Measurements from ENCODE around the gene CACNG4.

Gene CACNG4

GRCh38 chr17:66944351-66945146, 20.0 kb upstream of the CACNG4 start:
- no peak for DNase-seq

DNA sequence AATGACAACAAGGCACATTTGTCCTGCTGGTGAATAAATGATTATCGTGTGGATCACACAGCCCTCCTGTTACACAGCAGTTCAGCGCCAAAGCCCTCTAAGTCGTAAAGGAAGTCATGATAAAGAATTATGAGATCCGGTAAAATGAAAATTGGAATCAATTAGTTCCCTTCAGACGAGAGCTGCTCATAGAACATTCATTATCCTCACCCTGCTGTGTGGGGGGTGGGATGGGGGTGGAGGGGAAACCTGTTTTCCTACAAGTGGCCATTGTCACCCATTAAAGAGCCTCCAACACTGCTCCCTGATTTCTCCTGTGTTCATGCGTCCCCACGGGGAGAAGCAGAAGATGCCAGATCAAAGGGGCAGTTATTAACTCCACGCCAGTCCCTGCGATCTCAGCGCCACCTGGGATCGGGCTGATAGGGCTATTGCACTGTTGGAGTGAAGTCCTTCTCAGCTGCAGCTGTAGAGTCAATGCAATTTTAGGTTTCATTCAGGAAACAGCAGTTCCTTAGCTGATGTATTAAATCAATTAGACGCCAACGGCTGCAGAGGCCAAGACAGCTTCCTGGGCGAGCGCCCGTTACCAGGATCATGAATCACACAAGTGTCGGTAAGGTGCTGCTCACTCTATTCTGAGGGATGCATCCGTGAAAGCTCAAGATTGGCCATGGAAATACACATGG, 19.2 kb upstream of the CACNG4 start:
- DNase-seq = no peak

- no peak for DNase-seq
Measured at GRCh38 chr17:66946251-66946650, 18.3 kb upstream of the CACNG4 start.

DNA sequence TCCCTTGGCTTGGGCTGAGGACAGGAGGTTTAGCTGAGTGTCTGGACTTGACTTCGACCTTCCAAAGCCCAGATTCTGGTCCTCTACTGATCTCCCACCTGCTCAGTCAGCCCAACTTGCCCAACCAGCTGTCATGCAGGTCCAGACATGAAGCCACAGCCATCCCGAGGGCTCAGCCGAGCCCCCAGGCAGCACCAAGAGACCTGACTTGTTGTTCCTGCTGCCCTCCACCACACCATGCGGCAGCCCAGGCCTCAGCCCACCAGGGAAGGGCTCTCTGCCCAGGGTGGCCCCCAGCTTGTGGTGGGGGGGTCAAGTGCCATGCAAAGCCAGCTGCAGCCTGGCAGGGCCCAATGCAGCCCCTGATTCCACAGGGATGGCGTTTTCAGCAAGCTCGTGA, 17.2 kb upstream of the CACNG4 start:
- DNase-seq = no peak

DNA sequence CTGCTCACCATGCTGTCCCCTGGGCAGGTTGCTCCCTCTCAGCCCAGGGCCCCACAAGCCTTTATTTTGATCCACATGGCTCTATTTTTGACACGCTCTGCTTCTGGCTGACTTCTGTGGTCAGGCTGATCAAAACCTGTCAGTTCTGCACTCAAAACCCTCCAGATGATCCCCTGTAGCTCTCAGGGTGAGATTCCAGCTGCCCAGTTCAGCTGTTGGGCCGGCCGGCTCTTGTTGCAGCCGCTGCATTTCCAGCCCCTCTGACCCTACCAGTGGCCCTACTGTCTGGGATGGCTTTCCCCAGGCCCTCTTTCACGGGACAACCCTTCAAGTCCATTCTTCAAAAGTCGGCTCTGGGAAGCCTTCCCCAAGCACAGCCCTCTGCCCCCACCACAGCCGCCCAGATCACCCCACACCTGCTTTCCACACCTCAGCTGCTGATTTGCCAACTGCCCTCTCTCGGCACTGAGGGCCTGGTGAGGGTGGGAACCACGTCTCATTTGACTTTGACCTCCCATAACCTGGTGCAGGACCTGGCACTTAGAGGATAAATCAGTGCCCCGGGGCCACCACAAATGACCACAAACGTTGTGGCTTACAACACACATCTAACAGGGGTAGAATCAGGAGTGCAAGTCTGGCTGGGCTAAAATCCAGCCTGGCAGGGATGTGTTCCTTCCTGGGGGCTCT, 16.3 kb upstream of the CACNG4 start:
- no peak for DNase-seq

GRCh38 chr17:66949501-66949900, 15.0 kb upstream of the CACNG4 start:
- no peak for DNase-seq

DNA sequence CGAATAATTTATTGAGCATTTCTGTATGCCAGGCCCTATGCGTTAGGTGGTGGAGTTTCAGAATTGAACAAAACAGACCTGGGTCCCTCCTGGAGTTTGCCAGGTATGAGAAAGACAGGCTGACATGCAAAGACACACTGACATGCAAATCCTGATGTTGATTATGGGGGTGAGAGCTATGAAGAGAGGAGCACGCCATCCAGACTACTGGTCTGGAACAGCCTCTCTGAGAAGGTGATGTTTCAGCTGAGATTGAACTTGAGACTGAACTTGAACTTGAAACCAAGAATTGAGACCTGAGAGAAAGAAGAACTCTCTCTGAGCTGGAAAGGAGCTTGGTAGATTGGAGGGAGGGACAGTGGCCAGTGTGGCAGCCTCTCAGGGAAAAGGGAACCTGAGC, 14.2 kb upstream of the CACNG4 start:
- no peak for DNase-seq

DNA sequence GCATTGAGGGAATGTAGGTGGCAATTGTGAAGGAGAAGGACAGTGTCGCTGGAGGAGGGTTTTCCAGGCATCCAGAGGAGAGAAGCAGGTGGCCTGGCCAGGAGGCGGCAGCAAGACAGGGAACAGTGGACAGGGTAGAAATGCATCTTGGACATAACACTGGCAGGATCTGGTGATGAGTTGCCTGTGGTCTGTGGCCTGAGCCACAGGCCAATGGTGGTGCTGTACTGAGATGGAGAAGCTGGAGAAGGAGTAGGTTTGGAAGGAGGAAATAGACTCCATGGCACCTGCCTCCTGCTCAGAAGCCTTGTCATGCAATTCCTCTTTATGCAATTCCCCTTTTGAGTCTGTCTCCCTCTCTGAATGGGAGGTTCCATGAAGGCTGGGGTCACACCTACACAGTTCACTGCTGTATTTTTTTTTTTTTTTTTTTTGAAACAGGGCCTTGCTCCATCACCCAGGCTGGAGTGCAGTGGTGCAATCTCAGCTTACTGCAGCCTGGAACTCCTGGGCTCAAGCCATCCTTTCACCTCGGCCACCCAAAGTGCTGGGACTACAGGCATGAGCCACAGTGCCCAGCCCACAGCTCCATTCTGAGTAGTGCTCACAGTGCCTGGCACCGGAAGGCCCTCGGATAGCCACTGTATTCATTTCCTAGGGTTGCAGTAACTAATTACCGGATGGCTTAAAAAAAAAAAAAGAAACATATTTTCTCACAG, 13.5 kb upstream of the CACNG4 start:
- no peak for DNase-seq

DNA sequence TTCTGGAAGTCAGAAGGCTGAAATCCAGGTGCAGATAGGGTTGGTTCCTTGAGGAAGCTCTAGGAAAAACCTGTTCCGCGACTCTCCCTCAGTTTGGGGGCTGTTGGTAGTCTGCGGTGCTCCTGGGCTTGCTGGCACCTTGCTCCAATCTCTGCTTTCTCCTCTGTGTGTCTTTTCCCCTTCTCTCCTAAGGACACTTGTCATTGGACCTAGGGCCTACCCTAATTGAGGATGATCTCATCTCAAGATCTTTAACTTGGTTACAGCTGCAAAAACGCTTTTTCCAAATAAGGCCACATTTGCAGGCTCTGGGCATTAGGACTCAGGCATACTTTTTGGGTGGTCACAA, 12.9 kb upstream of the CACNG4 start:
- no peak for DNase-seq

- peak; percentile 59 for DNase-seq
Measured at GRCh38 chr17:66952031-66952524, 12.4 kb upstream of the CACNG4 start.

GRCh38 chr17:66952681-66953629, 11.6 kb upstream of the CACNG4 start:
- DNase-seq = no peak

DNA sequence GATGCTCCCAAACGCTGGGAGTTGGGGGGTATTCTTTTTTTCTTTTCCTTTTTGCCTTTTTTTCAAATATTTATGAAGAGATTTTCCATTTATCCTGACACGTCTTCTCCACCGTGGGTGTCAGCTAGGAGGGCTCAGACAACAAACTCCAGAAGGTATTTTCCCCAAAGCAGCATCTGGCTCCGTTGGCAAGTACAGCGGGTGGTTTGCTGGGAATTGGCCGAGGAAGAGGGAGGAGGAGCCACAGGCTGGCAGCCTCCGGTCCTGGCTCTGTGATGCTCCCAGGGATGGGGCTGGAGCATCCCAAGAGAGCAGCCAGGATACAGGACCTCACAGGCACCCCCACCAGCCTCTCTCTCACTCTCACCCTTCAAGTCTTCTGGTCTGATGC, 10.9 kb upstream of the CACNG4 start:
- no peak for DNase-seq

- no peak for DNase-seq
Measured at GRCh38 chr17:66954632-66955031, 9.9 kb upstream of the CACNG4 start.

DNA sequence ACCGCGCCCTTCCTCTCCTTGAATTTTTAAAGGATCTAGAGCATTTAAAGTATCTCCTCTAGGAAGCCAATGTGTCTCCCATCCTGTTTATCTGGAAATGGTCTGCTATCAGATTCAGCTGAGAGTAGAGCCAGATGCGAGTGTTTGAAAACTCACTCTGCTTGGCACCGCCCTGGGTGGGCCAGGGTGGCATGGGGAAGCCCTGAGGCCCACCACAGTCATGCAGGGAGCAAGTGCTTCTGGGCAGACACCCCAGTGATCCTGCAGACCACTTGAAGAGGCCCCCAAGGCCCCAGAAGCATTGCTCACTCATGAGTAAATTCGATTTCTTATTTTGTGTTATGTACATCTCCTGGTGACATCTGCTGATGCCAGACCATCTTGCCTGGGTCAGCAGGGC, 8.7 kb upstream of the CACNG4 start:
- DNase-seq = no peak

- DNase-seq = no peak
Measured at GRCh38 chr17:66956941-66957340, 7.6 kb upstream of the CACNG4 start.

DNA sequence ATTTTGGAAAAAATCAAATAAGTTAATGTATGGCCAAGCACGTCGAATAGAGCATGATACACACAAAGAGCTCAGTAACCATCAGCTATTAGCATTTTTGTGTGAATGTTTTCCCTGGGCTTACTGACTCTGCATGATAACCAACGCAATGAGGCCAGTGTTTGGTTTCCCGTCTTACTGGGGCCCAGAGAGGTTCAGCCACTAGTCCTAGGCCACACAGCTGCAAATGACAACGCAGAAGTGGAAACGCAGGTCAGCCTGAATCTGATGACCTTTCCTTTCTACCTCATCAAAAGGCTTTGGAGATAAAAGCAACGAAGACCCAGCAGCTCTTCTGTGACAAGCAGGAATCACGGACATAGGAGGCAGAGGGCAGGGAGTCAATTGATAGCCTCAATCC, 7.2 kb upstream of the CACNG4 start:
- DNase-seq = no peak

DNA sequence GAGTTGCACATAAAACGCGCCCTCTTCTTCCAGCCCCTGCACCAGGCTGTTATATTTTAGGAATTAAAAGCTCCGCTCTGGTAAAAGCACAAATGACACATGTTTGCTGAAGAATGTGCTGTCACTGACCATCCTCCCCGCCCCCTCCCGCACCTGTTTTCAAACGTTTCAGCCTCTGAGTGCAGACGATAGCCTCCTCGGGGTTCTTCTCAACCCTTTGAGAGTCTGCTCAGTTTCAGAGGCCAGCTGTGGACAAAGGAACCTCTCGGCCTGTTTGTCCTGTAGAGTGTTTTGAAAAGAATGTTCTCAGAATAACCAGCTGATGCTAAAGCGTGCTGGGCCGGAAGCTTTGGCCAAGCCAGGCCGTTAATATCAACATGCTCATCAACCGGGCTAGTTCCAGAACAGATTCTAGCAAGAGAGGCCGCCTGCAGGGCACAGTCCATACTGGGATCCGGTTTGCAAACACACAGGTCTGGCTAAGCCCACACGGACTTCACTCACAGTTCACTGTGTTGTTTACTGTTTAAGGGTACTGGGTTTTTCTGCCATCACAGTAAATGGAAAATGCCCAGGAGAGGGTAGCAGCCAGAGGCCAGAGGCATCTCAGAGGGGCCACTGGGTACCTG, 6.4 kb upstream of the CACNG4 start:
- DNase-seq = no peak

DNA sequence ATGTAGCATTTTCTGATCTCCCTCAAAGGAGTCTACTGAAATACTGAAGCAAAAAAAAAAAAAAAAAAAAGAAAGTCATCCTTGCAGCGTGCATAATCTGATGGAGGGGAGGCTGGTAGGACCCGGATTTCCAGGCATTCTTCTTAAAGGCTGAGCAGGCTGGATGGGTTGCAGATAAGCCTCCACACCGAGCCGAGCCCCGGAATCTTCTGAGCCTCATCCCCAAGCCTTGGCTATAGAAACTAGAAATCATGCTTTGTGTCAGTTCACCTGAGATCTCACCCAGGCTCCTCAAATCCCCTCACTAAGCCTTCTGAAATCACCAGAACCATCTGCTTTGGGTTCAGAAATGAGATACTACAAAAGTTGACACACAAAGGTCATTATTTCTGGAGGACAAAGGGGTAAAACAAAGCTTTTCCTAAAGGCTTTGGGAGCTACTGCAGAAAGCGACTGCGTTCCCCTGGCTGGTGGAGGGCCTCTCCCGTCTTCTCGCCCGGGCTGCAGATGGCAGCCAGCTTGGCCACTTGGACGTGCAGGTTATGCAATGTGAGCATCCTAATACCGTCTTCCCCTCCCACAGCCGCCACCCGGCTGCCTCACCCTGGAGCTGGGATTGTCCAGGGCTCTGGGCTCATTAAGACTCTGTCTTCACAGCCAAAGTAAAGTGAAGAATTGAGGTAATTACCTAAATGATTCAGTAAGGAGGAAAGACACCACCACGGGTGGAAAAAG, 4.7 kb upstream of the CACNG4 start:
- DNase-seq = no peak

GRCh38 chr17:66960613-66961012, 3.9 kb upstream of the CACNG4 start:
- DNase-seq = no peak

GRCh38 chr17:66963521-66963908, 992 bp upstream of the CACNG4 start:
- no peak for DNase-seq
